ENCODE measurements around the gene SBK3. TPM values are rescaled to one million over a fixed set of nuclear protein-coding genes. Genes with fewer than 3 reads are reported as not detected.
"Not testable (repeated sequence)": the region's sequence is repeated elsewhere in the genome, so short reads cannot be mapped to it uniquely, and the experiment has no call there.

Gene SBK3
- total RNA-seq, 1 experiment from 2014 or later = 4.0 TPM

DNA sequence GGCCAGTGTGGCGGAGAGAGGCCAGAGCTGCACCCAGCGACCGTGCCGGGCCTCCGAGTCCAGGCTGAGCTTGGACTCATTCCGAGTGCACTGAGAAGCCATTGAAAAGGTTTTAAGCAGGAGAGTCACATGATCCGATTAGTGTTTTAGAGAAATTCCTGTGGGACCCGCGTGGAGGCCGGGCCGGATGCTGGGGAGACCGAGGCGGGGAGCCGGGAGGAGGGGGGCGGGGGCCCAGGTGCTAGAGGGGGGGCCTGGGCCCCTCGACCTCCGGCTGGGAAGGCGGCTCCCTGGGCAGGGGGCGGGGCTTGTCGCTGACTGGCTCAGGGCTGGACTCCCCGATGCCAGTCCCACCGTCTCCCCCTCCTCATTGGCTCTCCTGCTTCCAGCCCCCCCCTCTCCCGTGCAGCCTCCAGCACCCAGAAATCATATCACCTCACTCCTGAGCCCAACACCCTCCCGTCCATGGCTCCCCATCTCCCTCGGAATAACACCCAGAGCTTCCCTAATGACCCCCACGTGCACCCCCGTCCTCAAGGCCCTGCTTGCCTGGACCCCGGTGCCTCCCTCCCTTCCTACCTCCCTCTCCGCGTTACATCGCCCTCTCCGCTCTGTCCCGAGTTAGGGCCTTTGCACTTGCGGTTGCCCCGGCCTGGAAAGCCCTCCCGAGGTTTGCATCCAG lies 40.5 kb upstream of the SBK3 start:
- Histone ChIP-seq H3K9me3 (ENCODE audit: control insufficient read depth, insufficient read depth, low read depth, low read length) (no peaks in the 10 kb centered on the region), H3K4me1 (ENCODE audit: control insufficient read depth, insufficient read depth, low read length) (peaks cover 25% of the 10 kb centered on the region), H3K36me3 (ENCODE audit: control insufficient read depth, insufficient read depth, low read length) (no peaks in the 10 kb centered on the region), H3K27ac (ENCODE audit: low read length) (peak overlapping the region; percentile 58), H3K4me3 (ENCODE audit: low read depth in 2 of 2, low read length in 2 of 2) (peak overlapping the region; percentile 28 to 63), H3K27me3 (ENCODE audit: control insufficient read depth, insufficient read depth, low read length) (no peaks in the 10 kb centered on the region)
- ATAC-seq = peak; percentile 70
- DNase-seq (ENCODE audit: low read depth, low spot score) = no peak
- ChIA-PET CTCF (no interaction called here), POLR2A (no interaction called here)
- no peak for TF ChIP-seq POLR2AphosphoS5 (IDR thresholded peaks at IDR 0.05; ENCODE audit: low read depth, low read length)
- TF ChIP-seq, protein P1, sequence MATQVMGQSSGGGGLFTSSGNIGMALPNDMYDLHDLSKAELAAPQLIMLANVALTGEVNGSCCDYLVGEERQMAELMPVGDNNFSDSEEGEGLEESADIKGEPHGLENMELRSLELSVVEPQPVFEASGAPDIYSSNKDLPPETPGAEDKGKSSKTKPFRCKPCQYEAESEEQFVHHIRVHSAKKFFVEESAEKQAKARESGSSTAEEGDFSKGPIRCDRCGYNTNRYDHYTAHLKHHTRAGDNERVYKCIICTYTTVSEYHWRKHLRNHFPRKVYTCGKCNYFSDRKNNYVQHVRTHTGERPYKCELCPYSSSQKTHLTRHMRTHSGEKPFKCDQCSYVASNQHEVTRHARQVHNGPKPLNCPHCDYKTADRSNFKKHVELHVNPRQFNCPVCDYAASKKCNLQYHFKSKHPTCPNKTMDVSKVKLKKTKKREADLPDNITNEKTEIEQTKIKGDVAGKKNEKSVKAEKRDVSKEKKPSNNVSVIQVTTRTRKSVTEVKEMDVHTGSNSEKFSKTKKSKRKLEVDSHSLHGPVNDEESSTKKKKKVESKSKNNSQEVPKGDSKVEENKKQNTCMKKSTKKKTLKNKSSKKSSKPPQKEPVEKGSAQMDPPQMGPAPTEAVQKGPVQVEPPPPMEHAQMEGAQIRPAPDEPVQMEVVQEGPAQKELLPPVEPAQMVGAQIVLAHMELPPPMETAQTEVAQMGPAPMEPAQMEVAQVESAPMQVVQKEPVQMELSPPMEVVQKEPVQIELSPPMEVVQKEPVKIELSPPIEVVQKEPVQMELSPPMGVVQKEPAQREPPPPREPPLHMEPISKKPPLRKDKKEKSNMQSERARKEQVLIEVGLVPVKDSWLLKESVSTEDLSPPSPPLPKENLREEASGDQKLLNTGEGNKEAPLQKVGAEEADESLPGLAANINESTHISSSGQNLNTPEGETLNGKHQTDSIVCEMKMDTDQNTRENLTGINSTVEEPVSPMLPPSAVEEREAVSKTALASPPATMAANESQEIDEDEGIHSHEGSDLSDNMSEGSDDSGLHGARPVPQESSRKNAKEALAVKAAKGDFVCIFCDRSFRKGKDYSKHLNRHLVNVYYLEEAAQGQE (IDR thresholded peaks at IDR 0.05; ENCODE audit: insufficient read depth in 1 of 2, low read depth in 2 of 2, low read length in 1 of 2) = no peak
- TF ChIP-seq, protein P2, sequence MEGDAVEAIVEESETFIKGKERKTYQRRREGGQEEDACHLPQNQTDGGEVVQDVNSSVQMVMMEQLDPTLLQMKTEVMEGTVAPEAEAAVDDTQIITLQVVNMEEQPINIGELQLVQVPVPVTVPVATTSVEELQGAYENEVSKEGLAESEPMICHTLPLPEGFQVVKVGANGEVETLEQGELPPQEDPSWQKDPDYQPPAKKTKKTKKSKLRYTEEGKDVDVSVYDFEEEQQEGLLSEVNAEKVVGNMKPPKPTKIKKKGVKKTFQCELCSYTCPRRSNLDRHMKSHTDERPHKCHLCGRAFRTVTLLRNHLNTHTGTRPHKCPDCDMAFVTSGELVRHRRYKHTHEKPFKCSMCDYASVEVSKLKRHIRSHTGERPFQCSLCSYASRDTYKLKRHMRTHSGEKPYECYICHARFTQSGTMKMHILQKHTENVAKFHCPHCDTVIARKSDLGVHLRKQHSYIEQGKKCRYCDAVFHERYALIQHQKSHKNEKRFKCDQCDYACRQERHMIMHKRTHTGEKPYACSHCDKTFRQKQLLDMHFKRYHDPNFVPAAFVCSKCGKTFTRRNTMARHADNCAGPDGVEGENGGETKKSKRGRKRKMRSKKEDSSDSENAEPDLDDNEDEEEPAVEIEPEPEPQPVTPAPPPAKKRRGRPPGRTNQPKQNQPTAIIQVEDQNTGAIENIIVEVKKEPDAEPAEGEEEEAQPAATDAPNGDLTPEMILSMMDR (IDR thresholded peaks at IDR 0.05) = no peak
- TF ChIP-seq SIN3A (IDR thresholded peaks at IDR 0.05; ENCODE audit: borderline replicate concordance, insufficient read depth, low read depth, low read length) = no peak
- no peak for TF ChIP-seq TCF7L2 (IDR thresholded peaks at IDR 0.05; ENCODE audit: low read depth, low read length)
- in situ Hi-C loops (cut with HindIII; ENCODE audit: low pct_unique_long_range_greater_than_20kb, low sequenced_read_pairs) = no loop called here
- intact Hi-C loops (cut with micrococcal nuclease; ENCODE audit: unreplicated experiment) = no loop called here
- BruUV-seq (replicated peaks) = no TSS peak

DNA sequence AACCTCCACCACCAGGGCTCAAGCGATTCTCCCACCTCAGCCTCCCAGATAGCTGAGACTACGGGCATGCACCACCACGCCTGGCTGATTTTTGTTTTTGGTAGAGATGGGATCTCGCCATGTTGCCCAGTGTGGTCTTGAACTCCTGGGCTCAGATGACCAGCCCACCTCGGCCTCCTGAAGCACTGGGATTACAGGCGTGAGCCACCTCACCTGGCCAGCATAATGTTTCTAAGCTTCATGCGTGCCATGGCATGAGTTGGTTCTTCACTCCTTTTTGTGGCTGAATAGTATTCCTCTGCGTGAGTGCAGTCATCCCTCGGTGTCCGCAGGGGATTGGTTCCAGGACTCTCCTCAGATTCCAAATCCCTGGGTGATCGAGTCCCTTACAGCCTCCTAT lies 39.5 kb upstream of the SBK3 start:
- no TSS peak for BruUV-seq (replicated peaks)
- in situ Hi-C loops (cut with HindIII; ENCODE audit: low pct_unique_long_range_greater_than_20kb, low sequenced_read_pairs) (no loop called here), intact Hi-C loops (cut with micrococcal nuclease; ENCODE audit: unreplicated experiment) (loop anchor here (5.0 kb wide), 1 partner anchor 38 kb away; the partner anchor contains the start of gene SBK3)
- Histone ChIP-seq H3K36me3 (ENCODE audit: control insufficient read depth, insufficient read depth, low read length) (no peaks in the 10 kb centered on the region; the same call in 1 of the 2 replicates), H3K4me1 (ENCODE audit: control insufficient read depth, insufficient read depth, low read length) (peaks cover 25% of the 10 kb centered on the region), H3K27me3 (ENCODE audit: control insufficient read depth, insufficient read depth, low read length) (no peaks in the 10 kb centered on the region), H3K9me3 (ENCODE audit: control insufficient read depth, insufficient read depth, low read depth, low read length) (no peaks in the 10 kb centered on the region), H3K27ac (ENCODE audit: low read length) (no peak overlapping the region), H3K4me3 (ENCODE audit: low read depth in 2 of 2, low read length in 2 of 2) (no peak overlapping the region)
- TF ChIP-seq, protein P2 (IDR thresholded peaks at IDR 0.05) = no peak
- TF ChIP-seq, protein P1 (IDR thresholded peaks at IDR 0.05; ENCODE audit: insufficient read depth in 1 of 2, low read depth in 2 of 2, low read length in 1 of 2) = no peak
- no peak for TF ChIP-seq TCF7L2 (IDR thresholded peaks at IDR 0.05; ENCODE audit: low read depth, low read length)
- no peak for TF ChIP-seq POLR2AphosphoS5 (IDR thresholded peaks at IDR 0.05; ENCODE audit: low read depth, low read length)
- no peak for TF ChIP-seq SIN3A (IDR thresholded peaks at IDR 0.05; ENCODE audit: borderline replicate concordance, insufficient read depth, low read depth, low read length)
- ChIA-PET CTCF (interaction anchor here (0.5 kb wide), 1 partner anchor 91 kb away, joined by 4 read pairs; no protein-coding TSS in a partner anchor), POLR2A (no interaction called here)
- DNase-seq (ENCODE audit: low read depth, low spot score) = no peak
- ATAC-seq = no peak

DNA sequence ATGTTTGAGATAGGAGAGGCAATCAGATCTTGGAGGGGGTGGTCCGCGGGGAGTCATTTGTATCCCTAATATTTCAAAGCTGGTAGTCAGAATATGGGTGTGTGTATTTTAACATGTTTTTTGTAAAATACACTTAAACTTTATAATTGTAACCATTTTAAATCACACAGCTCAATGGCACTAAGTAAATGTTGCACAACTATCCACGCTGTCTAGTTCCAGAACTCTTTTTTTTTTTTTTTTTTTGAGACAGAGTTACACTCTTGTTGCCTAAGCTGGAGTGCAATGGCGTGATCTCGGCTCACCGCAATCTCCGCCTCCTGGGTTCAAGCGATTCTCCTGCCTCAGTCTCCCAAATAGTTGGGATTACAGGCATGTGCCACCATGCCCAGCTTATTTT lies 38.6 kb upstream of the SBK3 start:
- H3K27ac ChIP-seq (ENCODE audit: low read length); ATAC-seq; H3K27me3 ChIP-seq (ENCODE audit: control insufficient read depth, insufficient read depth, low read length); H3K4me3 ChIP-seq (ENCODE audit: low read depth in 2 of 2, low read length in 2 of 2); DNase-seq (ENCODE audit: low read depth, low spot score); in situ Hi-C loops (cut with HindIII; ENCODE audit: low pct_unique_long_range_greater_than_20kb, low sequenced_read_pairs); H3K36me3 ChIP-seq (ENCODE audit: control insufficient read depth, insufficient read depth, low read length); H3K9me3 ChIP-seq (ENCODE audit: control insufficient read depth, insufficient read depth, low read depth, low read length); BruUV-seq (replicated peaks): not testable (repeated sequence)
- ChIA-PET POLR2A (interaction anchor here (0.6 kb wide), 1 partner anchor 20 kb away, joined by 3 read pairs; no protein-coding TSS in a partner anchor), CTCF (interaction anchor here (0.5 kb wide), 1 partner anchor 47 kb away, joined by 8 read pairs; no protein-coding TSS in a partner anchor)
- intact Hi-C loops (cut with micrococcal nuclease; ENCODE audit: unreplicated experiment) = loop anchor here (5.0 kb wide), 1 partner anchor 37 kb away; the partner anchor contains the start of gene SBK3
- peaks cover 25% of the 10 kb centered on the region for H3K4me1 ChIP-seq (ENCODE audit: control insufficient read depth, insufficient read depth, low read length)
